ENCODE results near the gene CKB. TPM values are rescaled to one million over a fixed set of nuclear protein-coding genes. Genes with fewer than 3 reads are reported as not detected.

CKB gene
- polyA plus RNA-seq, 2 of the 4 experiments (the other 2 are of a cell fraction), result 52.3 to 79.8 TPM

GRCh38 chr14:103568952-103569351 lies 46.3 kb upstream of the CKB start:
- Histone ChIP-seq H3K4me3 (no peak overlapping the region), H3K4me1 (peaks cover 8% of the 10 kb centered on the region; the same call in 1 of the 3 replicates), H3K4me2 (no peak overlapping the region), H3K27ac (no peak overlapping the region), H3K9me3 (no peaks in the 10 kb centered on the region)
- no peak for TF ChIP-seq EHF (CRISPR knock-in tag; IDR thresholded peaks at IDR 0.05)
- TF ChIP-seq EHMT2 (IDR thresholded peaks at IDR 0.05; ENCODE audit: low read depth), result no peak
- no peak for TF ChIP-seq ZC3H11A (IDR thresholded peaks at IDR 0.05)
- no peak for TF ChIP-seq HES2 (IDR thresholded peaks at IDR 0.05)
- TF ChIP-seq, protein P1, sequence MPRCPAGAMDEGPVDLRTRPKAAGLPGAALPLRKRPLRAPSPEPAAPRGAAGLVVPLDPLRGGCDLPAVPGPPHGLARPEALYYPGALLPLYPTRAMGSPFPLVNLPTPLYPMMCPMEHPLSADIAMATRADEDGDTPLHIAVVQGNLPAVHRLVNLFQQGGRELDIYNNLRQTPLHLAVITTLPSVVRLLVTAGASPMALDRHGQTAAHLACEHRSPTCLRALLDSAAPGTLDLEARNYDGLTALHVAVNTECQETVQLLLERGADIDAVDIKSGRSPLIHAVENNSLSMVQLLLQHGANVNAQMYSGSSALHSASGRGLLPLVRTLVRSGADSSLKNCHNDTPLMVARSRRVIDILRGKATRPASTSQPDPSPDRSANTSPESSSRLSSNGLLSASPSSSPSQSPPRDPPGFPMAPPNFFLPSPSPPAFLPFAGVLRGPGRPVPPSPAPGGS (IDR thresholded peaks at IDR 0.05), result no peak
- TF ChIP-seq, protein P2, sequence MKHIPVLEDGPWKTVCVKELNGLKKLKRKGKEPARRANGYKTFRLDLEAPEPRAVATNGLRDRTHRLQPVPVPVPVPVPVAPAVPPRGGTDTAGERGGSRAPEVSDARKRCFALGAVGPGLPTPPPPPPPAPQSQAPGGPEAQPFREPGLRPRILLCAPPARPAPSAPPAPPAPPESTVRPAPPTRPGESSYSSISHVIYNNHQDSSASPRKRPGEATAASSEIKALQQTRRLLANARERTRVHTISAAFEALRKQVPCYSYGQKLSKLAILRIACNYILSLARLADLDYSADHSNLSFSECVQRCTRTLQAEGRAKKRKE (CRISPR knock-in tag; IDR thresholded peaks at IDR 0.05; ENCODE audit: low read depth), result no peak
- TF ChIP-seq RFX5 (IDR thresholded peaks at IDR 0.05), result no peak
- TF ChIP-seq FOSB (CRISPR knock-in tag; IDR thresholded peaks at IDR 0.05), result no peak
- TF ChIP-seq CTCF (IDR thresholded peaks at IDR 0.05), result no peak
- TF ChIP-seq PBX3 (IDR thresholded peaks at IDR 0.05), result no peak
- no peak for TF ChIP-seq FOXS1 (CRISPR knock-in tag; IDR thresholded peaks at IDR 0.05)
- TF ChIP-seq USF2 (IDR thresholded peaks at IDR 0.05), result no peak
- TF ChIP-seq JUN (IDR thresholded peaks at IDR 0.05), result no peak
- no peak for TF ChIP-seq TFCP2L1 (CRISPR knock-in tag; IDR thresholded peaks at IDR 0.05)
- TF ChIP-seq HMGXB4 (CRISPR knock-in tag; IDR thresholded peaks at IDR 0.05; ENCODE audit: borderline replicate concordance), result no peak
- POLR2A ChIA-PET, result no interaction called here
- CTCF ChIA-PET, result interaction anchor here (0.7 to 1.3 kb wide), 4 partner anchors 22 to 340 kb away, joined by 3 to 4 read pairs (median 3); no protein-coding TSS in a partner anchor
- ATAC-seq (no peak), FAIRE-seq (no peak), DNase-seq (ENCODE audit: low read depth in 1 of 2, low spot score in 1 of 2) (no peak)
- 88% methylated on average over 8 of the region's 8 CpGs for WGBS (ENCODE audit: missing lambda C conversion rate)

DNA sequence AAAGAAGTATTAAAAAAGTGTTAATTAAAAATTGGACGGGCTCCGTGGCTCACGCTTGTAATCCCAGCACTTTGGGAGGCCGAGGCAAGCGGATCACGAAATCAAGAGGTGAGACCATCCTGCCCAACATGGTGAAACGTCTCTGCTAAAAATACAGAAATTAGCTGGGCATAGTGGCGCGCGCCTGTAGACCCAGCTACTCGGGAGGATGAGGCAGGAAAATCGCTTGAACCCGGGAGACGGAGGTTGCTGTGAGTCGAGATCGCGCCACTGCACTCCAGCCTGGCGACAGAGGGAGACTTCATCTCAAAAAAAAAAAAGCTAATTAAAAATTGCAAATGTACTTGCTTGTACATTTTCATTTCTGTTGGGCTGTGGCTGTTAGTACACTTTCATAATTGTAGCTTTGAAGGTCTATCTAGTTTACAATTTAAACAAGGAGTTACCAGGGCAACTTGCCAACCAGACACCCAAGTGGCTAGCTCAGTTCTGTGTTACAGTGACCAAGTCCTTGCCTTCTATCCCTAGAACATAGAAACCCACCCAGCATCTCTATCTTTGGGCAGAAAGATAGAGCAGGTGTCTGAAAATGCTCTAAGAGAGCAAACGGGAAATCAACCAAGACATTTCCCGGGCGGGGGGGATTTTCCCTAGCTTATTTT lies 41.3 kb upstream of the CKB start:
- WGBS (ENCODE audit: missing lambda C conversion rate), result 67% methylated on average over 21 of the region's 21 CpGs
- Histone ChIP-seq H3K9me3 (no peaks in the 10 kb centered on the region), H3K4me2 (peak overlapping the region; percentile 86), H3K4me1 (peaks cover 26% of the 10 kb centered on the region), H3K4me3 (peak overlapping the region; percentile 99), H3K27ac (peak overlapping the region; percentile 95 to 98; a peak in 5 of 6 replicates)
- TF ChIP-seq PBX3 (IDR thresholded peaks at IDR 0.05), result no peak
- TF ChIP-seq BHLHE40 (IDR thresholded peaks at IDR 0.05; ENCODE audit: low read depth, low read length), result no peak
- FAIRE-seq (no peak), DNase-seq (ENCODE audit: low read depth in 1 of 2, low spot score in 1 of 2) (no peak), ATAC-seq (no peak)
- ChIA-PET CTCF (interaction anchor here (3.9 kb wide), 1 partner anchor 12 kb away, joined by 19 read pairs; no protein-coding TSS in a partner anchor), POLR2A (no interaction called here)

Data from A549 (cell line).